ENCODE measurements around the gene CDKL5. TPM values are rescaled to one million over a fixed set of nuclear protein-coding genes. Genes with fewer than 3 reads are reported as not detected.

Gene CDKL5
- total RNA-seq, 1 donor from 2014 or later = 20.7 TPM

DNA sequence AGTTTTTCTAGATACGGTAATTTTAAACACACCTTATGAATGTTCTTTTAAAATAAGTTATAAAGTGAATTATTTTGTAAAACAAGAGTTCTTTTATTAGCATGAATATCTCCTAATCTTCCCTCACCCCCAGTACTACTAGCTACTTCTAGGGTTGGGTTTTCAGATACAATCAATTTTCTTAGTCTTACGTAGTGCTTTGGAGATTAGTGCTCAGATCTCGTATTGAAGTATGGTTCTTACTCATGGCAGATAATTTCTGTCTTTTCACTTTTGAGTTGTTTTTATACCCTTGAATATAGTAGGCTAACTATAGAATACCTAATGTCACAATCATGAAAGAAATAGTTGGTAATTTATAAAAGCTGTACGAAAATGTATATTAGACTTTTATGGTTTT, 43.2 kb downstream of the CDKL5 start:
- TF ChIP-seq CTCF (IDR thresholded peaks at IDR 0.05) = no peak
- no peaks in the 10 kb centered on the region for H3K36me3 Mint-ChIP-seq (ENCODE audit: low read depth)
- no peak overlapping the region for H3K4me3 Mint-ChIP-seq (ENCODE audit: unreplicated experiment)
- no peaks in the 10 kb centered on the region for H3K9me3 Mint-ChIP-seq (ENCODE audit: low read depth)
- no peak overlapping the region for H3K27ac Mint-ChIP-seq (ENCODE audit: unreplicated experiment)
- peaks cover 5% of the 10 kb centered on the region for H3K4me1 Mint-ChIP-seq (ENCODE audit: low read depth)
- no peaks in the 10 kb centered on the region for H3K27me3 Mint-ChIP-seq (ENCODE audit: low read depth)
- no peak for DNase-seq (ENCODE audit: low spot score)

GRCh38 chrX:18471296-18471695, 45.9 kb downstream of the CDKL5 start:
- no peak overlapping the region for H3K27ac Mint-ChIP-seq (ENCODE audit: unreplicated experiment)
- no peak for DNase-seq (ENCODE audit: low spot score)
- H3K9me3 Mint-ChIP-seq (ENCODE audit: low read depth) = peaks cover 3% of the 10 kb centered on the region
- H3K27me3 Mint-ChIP-seq (ENCODE audit: low read depth) = no peaks in the 10 kb centered on the region
- no peaks in the 10 kb centered on the region for H3K4me1 Mint-ChIP-seq (ENCODE audit: low read depth)
- H3K36me3 Mint-ChIP-seq (ENCODE audit: low read depth) = no peaks in the 10 kb centered on the region
- H3K4me3 Mint-ChIP-seq (ENCODE audit: unreplicated experiment) = no peak overlapping the region
- no peak for TF ChIP-seq CTCF (IDR thresholded peaks at IDR 0.05)

DNA sequence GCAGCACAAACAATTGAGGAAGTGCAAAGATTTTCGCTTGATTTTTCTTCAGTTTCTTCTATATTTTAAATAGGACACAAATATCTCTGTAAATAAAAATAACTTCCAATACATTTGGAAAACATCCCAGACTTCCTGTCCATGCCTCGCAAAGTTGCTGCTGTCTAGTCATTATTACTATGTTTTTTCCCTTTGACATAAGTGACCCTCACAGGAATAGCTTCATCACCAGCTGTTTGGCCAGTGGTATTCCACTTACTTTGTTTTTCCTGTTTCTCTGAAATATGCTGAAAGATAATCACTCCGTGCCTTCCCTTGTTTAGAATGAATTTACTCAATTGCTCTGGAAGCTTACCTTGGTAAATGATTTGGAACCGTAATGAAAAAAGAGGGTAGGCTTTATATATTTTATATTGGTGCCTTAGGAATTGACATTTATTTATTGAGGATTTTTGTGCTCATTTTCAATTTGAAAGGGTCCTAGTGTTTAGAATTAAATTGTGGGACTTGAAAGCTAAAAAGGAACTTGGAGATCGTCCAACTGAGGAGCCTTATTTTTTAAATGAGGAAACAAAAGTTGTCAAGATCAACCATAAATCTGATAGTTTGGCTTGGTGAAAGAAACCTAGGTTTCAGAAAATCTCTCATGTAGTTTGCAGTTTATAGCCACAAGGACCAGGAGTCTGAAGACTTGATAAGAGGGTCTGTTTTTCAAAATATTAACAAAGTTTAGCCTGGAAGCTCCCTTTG, 65.6 kb downstream of the CDKL5 start:
- TF ChIP-seq CTCF (IDR thresholded peaks at IDR 0.05) = no peak
- Mint-ChIP-seq H3K27me3 (ENCODE audit: low read depth) (no peaks in the 10 kb centered on the region), H3K4me3 (ENCODE audit: unreplicated experiment) (no peak overlapping the region), H3K36me3 (ENCODE audit: low read depth) (no peaks in the 10 kb centered on the region), H3K4me1 (ENCODE audit: low read depth) (peaks cover 23% of the 10 kb centered on the region), H3K9me3 (ENCODE audit: low read depth) (peaks cover 19% of the 10 kb centered on the region), H3K27ac (ENCODE audit: unreplicated experiment) (no peak overlapping the region)
- no peak for DNase-seq (ENCODE audit: low spot score)

DNA sequence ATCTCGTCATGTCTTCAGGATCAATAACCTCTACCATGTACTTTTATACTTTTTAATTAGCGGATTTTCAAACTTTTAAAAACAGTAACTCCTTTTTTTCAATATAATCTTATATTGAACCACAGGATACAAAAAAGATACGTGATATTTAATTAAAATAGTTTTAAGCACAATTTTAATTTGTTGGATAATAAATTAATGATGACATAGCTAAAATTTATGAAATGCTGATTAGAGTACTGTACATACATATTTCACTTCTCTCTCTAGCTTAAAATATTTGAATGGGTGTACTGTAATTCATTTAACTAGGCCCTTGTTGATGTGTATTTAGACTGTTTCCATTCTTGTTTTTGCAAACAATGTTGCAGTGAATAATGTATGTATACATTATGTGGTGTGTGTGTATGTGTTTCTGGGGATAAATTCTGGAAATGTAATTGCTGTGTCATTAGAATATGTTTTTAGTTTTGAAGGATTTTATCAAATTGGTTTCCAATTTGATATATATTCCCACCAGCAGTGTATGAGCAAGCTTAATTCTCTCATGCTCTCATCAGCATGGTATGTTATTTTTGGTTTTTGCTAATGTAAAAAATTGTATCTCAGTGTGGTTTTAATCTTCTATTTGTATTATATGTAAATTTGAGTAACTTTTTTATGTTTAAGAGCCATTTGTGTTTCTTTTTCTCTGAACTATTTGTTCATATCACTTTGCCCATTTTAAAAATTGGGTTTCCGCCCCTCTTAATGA, 66.4 kb downstream of the CDKL5 start:
- DNase-seq (ENCODE audit: low spot score) = no peak
- Mint-ChIP-seq H3K9me3 (ENCODE audit: low read depth) (peaks cover 20% of the 10 kb centered on the region), H3K27me3 (ENCODE audit: low read depth) (no peaks in the 10 kb centered on the region), H3K36me3 (ENCODE audit: low read depth) (no peaks in the 10 kb centered on the region), H3K27ac (ENCODE audit: unreplicated experiment) (peak overlapping the region; percentile 18), H3K4me3 (ENCODE audit: unreplicated experiment) (no peak overlapping the region), H3K4me1 (ENCODE audit: low read depth) (peaks cover 25% of the 10 kb centered on the region)
- no peak for TF ChIP-seq CTCF (IDR thresholded peaks at IDR 0.05)

DNA sequence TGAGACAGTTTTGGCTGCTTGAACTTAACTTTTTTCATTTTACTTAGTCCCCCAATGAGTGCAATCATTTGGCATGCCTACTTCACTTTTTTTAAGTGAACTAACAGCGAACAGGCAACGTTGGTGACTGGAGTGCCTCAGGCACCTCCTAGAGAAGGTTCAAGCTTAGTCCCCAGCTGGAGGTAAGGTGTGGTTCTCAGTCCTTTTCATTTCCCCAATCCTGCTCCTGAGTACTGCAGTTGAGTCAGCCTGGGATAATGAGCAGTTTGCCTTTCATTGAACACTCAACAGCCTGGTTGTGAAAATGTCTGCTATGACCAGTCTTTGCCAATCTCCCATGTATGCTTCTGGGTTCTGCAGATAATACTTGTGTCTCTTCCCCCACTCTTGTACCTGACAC, 109.5 kb downstream of the CDKL5 start:
- H3K9me3 Mint-ChIP-seq (ENCODE audit: low read depth) = peaks cover 25% of the 10 kb centered on the region
- no peak for DNase-seq (ENCODE audit: low spot score)
- peaks cover 2% of the 10 kb centered on the region for H3K36me3 Mint-ChIP-seq (ENCODE audit: low read depth)
- no peak overlapping the region for H3K4me3 Mint-ChIP-seq (ENCODE audit: unreplicated experiment)
- peaks cover 22% of the 10 kb centered on the region for H3K4me1 Mint-ChIP-seq (ENCODE audit: low read depth)
- no peak for TF ChIP-seq CTCF (IDR thresholded peaks at IDR 0.05)
- no peaks in the 10 kb centered on the region for H3K27me3 Mint-ChIP-seq (ENCODE audit: low read depth)
- H3K27ac Mint-ChIP-seq (ENCODE audit: unreplicated experiment) = no peak overlapping the region

Measured in chondrocyte (in vitro differentiated cells).